Parathyroid adenoma (tissue), 2 donors: Measurements from ENCODE around the gene NLGN1.

ENCODE experiments used
- H2AFZ ChIP-seq: fragments of 300-600 bp; sonication (generic); one replicate; pipeline ENCODE4 v1.7.0; 2017; ENCODE audit warnings: antibody characterized with exemption, mild to moderate bottlenecking
- H3K27ac ChIP-seq: fragments of 300-600 bp; sonication (generic); one replicate; pipeline ENCODE4 v1.7.0; 2017
- H3K27me3 ChIP-seq: fragments of 300-600 bp; sonication (generic); one replicate; pipeline ENCODE4 v1.7.0; 2017; ENCODE audit warnings: low read length; ENCODE audit not compliant: control insufficient read depth, insufficient read depth
- H3K36me3 ChIP-seq: fragments of 300-600 bp; sonication (generic); one replicate; pipeline ENCODE4 v1.7.0; 2017; ENCODE audit warnings: low read length; ENCODE audit not compliant: control insufficient read depth, insufficient read depth
- H3K4me1 ChIP-seq: fragments of 300-600 bp; sonication (generic); one replicate; pipeline ENCODE4 v1.7.0; 2017; ENCODE audit warnings: control low read depth
- H3K4me2 ChIP-seq: fragments of 300-600 bp; sonication (generic); one replicate; pipeline ENCODE4 v1.7.0; 2017; ENCODE audit warnings: low read length
- H3K4me3 ChIP-seq: fragments of 300-600 bp; sonication (generic); one replicate; pipeline ENCODE4 v1.7.0; 2017; ENCODE audit warnings: low read depth, low read length
- H3K79me2 ChIP-seq: fragments of 300-600 bp; sonication (generic); one replicate; pipeline ENCODE4 v1.7.0; 2017; ENCODE audit warnings: control low read depth
- H3K9ac ChIP-seq: fragments of 300-600 bp; sonication (generic); one replicate; pipeline ENCODE4 v1.7.0; 2017; ENCODE audit warnings: mild to moderate bottlenecking
- H3K9me3 ChIP-seq: fragments of 300-600 bp; sonication (generic); one replicate; pipeline ENCODE4 v1.7.0; 2017; ENCODE audit warnings: low read length; ENCODE audit not compliant: control insufficient read depth
- CTCF ChIP-seq: fragments of 300-600 bp; sonication (generic); IDR thresholded peaks from one replicate; pipeline ENCODE4 v1.7.0; 2017; ENCODE audit warnings: antibody characterized with exemption, mild to moderate bottlenecking
- donor health status: primary hyperparathyroidism.

The NLGN1 gene

DNA sequence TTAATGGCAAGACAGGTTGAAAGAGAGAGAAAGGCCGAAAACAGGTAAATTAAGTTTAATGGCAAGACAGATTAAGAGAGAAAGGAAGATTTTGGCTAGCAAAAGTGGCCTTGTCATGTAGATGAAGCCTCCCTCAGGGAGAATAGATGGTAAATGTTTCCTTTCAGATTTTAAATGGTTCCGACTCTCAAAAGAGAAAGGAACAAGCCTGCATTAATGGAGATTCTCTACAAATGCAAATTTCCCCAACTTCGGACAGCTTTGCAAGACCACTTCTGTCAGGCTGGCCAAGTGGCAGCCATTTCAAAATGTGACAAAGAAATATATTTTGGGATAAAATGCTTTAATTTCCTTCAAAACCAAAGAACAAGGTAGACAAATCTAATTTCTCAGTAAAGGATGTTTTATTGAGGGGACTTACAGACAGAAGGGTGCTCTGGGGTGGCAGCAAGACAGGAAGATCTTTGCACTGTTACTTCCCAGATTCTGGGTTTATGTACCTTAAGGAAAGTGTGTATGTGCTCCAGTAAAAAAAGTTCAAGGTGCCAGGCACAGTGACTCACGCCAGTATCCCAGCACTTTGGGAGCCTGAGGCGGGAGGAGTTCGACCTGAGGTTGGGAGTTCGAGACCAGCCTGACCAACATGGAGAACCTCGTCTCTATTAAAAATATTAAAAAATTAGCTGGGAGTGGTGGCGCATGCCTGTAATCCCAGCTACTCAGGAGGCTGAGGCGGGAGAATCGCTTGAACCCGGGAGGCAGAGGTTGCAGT, 835.3 kb downstream of the NLGN1 start:
- no peaks in the 10 kb centered on the region for H3K27me3 ChIP-seq

DNA sequence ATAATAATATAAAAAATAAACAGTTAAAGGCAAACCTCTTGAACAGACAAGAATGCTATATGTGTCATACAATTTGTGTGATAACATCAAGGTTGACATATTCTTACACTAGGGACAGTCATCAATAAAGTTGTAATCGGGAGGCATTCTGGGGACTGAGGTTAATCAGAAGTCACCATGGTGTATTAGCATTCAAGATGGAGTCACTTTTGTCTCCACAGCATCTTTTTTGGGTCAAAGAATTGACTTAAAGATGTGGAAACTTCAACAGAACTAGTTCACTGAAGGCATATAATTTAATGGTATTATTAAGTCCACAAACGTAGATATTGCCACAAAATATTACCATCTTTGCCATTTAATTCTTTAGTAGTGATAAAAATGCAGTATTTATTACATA, 836.0 kb downstream of the NLGN1 start:
- Histone ChIP-seq H3K79me2 (no peaks in the 10 kb centered on the region), H3K9ac (no peak overlapping the region), H3K27me3 (no peaks in the 10 kb centered on the region), H3K27ac (no peak overlapping the region), H3K36me3 (no peaks in the 10 kb centered on the region), H3K9me3 (no peaks in the 10 kb centered on the region), H2AFZ (no peak overlapping the region), H3K4me1 (no peaks in the 10 kb centered on the region), H3K4me3 (no peak overlapping the region), H3K4me2 (no peak overlapping the region)
- no peak for TF ChIP-seq CTCF

More for the DNA sequence above, 835.3 kb downstream of the NLGN1 start:
- H3K4me2 ChIP-seq, result no peak overlapping the region
- no peaks in the 10 kb centered on the region for H3K36me3 ChIP-seq
- H3K27ac ChIP-seq, result no peak overlapping the region
- no peaks in the 10 kb centered on the region for H3K79me2 ChIP-seq
- no peak for TF ChIP-seq CTCF
- H3K9ac ChIP-seq, result no peak overlapping the region
- no peak overlapping the region for H2AFZ ChIP-seq
- H3K4me1 ChIP-seq, result no peaks in the 10 kb centered on the region
- no peaks in the 10 kb centered on the region for H3K9me3 ChIP-seq
- H3K4me3 ChIP-seq, result no peak overlapping the region

- no peak for TF ChIP-seq CTCF
- Histone ChIP-seq H3K9ac (no peak overlapping the region), H2AFZ (no peak overlapping the region), H3K4me2 (no peak overlapping the region), H3K4me3 (no peak overlapping the region), H3K36me3 (no peaks in the 10 kb centered on the region), H3K79me2 (no peaks in the 10 kb centered on the region), H3K27me3 (no peaks in the 10 kb centered on the region), H3K9me3 (no peaks in the 10 kb centered on the region), H3K27ac (no peak overlapping the region), H3K4me1 (no peaks in the 10 kb centered on the region)
Measured at GRCh38 chr3:174242311-174243041, 844.9 kb downstream of the NLGN1 start.

DNA sequence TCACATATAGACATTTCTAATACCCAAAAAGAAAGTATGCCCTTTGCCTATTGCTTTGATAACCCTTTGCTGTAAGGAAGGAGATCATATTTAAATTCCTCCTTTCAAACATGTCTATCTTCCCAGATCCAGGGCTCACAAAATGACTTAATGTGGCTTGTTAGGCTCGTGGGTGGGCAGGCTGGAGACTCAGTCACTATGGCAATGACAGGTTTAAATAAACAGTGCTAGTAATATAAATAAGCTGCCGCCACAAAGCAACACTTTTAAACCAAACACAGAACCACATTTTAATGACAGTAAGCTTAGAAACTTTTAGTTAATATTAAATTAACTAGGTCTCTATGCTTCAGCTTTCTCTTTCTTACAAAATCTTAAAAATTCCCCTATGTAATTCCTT, 845.6 kb downstream of the NLGN1 start:
- Histone ChIP-seq H2AFZ (no peak overlapping the region), H3K27ac (no peak overlapping the region)

More for the DNA sequence above, 845.6 kb downstream of the NLGN1 start:
- Histone ChIP-seq H3K4me3 (no peak overlapping the region), H3K79me2 (no peaks in the 10 kb centered on the region), H3K9ac (no peak overlapping the region), H3K4me1 (no peaks in the 10 kb centered on the region), H3K27me3 (no peaks in the 10 kb centered on the region), H3K9me3 (no peaks in the 10 kb centered on the region), H3K4me2 (no peak overlapping the region), H3K36me3 (no peaks in the 10 kb centered on the region)
- no peak for TF ChIP-seq CTCF
